Mucosa of gallbladder (tissue), 1 donor: ENCODE results near the gene MALT1. TPM values are rescaled to one million over a fixed set of nuclear protein-coding genes. Genes with fewer than 3 reads are reported as not detected.
A peak's percentile ranks its signal among the peaks of the same experiment; 100 is the strongest.
"Not testable (repeated sequence)": the region's sequence is repeated elsewhere in the genome, so short reads cannot be mapped to it uniquely, and the experiment has no call there.

Source experiments
- DNase-seq: peaks from one replicate; pipeline ENCODE4 v3.0.0-alpha.2; 2020; ENCODE audit warnings: low spot score
- total RNA-seq: library from RNA; stranded (reverse); gene quantifications from one replicate; pipeline ENCODE4 v1.2.1, GENCODE V29; 2021
- donor health status: DM: no; HTN: no; CAD: no.

The MALT1 gene
- total RNA-seq, 1 donor from 2014 or later, result 20.8 TPM

DNA sequence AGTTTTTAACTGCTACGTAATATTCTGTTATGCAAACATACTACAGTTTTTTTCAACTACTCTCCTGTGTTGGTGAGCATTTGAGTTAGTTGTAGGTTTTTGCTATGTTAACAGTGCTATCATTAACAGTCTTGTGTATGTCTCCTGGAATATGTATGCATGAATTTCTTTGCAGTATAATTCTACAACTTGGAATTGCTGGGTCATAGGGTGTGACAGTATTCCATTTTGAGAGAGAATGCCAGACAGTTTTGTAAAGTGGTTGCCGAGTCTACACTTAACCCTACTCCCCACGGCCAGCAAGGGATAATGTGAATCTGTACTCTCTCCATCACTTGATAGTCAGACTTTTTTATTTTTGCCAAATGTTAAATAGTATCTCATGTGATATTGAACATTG lies 67.1 kb downstream of the MALT1 start:
- no peak for DNase-seq

DNA sequence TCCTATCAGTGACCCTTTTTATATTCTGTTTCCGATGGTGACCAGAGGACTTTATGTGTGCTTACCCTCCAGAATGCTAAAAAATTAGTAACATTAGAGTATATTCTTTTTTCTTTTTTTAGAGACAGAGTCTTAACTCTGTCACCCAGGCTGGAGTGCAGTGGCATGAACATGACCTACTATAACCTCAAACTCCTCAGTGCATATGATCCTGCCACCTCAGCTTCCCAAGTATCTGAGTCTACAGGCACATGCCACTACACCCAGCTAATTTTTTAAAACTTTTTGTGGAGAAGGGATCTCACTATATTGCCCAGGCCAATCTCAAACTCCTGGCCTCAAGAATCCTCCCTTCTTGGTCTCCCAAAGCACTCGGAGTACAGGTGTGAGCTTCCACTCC lies 74.6 kb downstream of the MALT1 start:
- DNase-seq, result no peak

DNA sequence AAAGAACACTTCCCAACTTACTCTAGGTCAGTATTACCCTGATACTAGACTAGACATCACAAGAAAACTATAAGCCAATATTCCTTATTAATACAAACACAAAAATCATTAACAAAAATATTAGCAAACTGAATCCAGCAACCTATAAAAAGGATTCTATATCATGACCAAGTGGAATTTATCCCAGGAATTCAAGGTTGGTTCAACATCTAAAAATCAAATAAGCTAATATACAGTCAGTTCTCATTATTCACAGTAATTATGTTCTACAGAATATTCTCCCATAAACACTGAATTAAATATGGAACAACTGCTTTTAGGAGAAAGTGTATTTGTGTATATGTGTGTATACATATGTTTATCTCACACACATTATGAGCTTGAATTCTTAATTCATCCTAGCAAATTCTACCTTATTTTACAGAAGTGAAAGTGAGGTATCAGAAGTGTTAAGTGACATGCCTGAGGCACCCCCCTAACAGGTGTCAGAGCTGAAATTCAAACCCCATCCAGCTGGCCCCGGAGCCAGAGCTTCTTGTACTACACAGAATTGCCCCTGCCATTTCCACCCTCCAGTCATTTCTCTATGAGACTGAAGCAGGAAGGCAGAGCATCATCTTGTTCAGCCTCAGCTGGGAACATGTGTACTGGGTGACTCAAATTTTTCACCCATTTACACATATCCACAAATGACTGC lies 77.8 kb downstream of the MALT1 start:
- DNase-seq, result no peak

DNA sequence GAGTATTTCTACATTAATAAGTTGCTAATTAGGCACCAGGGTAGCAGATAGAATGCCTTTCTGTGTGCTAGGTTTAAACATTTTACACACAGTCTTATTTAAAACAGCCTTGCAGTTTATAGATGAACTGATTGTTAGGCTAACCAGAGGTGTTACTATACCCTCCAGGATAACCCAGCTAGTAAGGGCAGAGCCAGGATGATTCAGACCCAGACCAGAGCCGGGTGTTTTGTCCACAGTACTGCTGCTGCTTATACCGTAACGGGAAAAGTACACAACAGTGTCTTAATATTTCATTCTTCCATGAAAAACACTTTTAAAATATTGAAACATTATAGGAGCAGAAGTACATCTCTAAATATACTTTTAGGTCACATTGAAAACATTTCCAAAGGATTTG lies 82.7 kb downstream of the MALT1 start:
- DNase-seq, result no peak

DNA sequence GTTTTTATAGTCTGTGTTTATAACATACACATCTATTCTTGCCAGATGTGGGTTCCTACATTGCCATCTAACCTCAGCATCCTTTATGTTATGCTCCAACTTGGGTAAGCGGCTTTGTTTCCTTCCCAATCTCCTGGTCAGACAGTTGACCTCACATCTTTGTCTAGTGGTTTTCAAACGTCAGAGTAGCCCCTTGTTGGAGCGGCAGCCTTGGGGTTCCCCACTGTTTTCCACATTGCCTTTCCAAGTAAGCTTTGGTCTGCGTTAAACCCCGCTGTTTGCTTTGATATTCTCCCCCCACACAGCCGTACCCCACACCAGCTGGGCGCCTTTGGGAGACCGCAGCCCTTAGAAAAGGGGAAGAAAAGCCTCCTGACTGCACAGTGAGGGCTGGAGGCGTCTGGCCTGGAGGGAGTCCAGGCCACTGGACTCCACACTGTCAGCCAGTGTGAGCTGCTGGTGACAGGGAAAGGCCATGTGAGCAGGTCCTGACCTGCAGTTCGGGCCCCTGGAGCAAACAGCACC lies 83.3 kb downstream of the MALT1 start:
- DNase-seq, result peak; percentile 30

DNA sequence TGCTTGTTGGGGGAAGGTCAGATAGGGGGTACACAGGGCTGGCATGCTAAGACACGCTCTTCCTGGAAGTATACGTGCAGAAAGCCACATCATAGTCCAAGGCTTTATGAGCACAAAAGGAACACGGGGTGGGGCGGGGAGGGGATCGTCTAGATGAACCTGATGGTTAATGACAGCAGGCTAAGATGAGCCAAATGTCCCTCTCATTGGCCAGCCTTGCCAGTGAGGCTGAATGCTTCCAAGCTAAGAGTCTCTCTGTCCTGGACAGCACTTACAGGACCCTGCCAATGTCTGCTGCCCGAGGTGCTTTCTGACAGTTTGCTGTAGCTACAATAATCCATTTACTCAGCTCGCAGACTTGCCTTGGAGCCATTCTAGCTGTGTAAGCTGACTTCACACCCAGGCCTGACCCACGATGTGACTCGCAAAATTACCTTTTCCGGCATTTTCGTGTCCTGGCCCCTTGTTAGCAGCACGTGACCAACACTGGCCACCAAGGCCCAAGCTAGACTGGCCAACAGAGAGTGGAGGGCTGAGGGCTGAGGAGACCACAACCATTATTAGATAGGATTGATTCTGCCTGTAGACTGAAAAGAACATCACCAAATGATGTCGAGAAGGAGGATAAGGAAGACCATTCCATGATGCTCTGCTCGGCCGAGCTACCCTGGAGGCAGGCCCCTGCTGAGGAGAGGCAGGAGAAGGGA lies 84.2 kb downstream of the MALT1 start:
- no peak for DNase-seq

DNA sequence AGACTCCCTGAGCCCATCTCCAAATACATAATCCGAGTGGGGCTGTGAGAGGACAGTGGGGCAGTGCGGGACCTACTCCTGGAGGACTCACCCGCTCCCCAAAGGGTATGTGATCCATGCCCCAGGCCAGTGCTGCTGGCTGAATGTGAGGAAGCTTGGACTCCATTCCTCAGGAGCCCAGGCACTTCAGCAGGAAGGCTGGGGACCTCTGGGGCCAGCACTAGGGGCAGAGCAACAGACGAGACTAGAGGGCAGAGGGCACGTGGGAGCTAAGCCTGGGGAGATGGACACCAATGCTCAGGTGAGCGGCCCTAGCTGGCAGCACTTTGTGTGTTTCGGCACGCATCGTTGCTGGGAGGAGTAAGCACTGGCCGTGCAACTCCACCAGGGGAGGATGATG lies 84.9 kb downstream of the MALT1 start:
- DNase-seq, result no peak

DNA sequence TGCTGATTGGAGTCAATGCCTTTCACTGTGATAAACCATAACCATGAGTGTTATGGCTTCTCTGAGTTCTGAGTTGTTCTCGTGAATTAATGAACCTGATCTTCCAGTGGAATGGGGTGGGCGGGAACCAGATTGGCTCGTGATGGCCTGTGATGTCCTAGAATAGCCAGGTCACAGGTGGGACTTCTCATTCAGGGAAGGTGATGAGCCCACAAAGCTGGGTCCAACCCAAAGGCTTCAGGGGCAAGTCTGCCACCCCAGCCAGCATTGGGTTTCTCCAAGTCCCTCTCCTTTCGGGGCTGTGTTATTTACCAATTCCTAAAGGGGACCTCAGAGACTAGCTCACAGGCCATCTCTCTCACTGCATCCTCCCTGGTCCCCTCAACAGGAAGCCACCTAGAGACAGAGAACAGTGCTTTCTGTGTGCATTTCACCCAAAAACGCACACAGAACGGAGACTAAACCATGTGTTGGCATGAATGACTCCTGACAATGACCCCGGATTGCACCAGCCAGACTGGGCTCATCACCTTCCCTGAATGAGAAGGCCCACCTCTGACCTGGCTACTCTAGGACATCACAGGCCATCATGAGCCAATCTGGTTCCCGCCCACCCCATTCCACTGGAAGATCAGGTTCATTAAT lies 85.5 kb downstream of the MALT1 start:
- no peak for DNase-seq

DNA sequence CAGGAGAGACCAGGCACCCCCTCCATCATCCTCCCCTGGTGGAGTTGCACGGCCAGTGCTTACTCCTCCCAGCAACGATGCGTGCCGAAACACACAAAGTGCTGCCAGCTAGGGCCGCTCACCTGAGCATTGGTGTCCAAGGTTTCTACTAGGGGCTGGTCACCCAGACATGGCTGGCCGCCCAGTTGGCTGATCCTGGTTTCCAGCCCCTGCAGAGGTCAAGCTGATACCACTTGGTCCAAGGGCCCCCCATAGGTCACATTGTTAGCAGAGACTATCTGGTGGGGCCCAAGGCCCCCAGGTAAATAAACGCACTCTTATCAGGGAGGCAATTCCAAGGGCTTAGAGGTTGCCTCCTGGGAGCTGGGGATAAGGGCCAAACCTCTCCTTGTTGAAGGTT lies 86.1 kb downstream of the MALT1 start:
- DNase-seq, result not testable (repeated sequence)

DNA sequence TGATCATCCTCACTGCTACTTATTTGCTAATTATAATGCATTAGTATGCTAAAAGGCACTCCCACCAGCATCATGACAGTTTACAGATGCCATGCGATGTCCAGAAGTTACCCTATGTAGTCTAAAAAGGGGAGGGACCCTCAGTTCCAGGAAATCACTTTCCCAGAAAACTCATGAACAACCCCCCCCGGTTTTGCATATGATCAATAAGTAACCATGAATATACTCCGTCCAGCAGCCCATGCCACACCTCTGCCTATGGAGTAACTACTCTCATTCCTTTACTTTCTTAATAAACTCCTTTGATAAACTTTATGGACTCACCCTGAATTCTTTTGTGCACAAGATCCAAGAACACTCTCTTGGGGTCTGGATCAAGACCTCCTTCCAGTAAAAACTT lies 86.8 kb downstream of the MALT1 start:
- no peak for DNase-seq

DNA sequence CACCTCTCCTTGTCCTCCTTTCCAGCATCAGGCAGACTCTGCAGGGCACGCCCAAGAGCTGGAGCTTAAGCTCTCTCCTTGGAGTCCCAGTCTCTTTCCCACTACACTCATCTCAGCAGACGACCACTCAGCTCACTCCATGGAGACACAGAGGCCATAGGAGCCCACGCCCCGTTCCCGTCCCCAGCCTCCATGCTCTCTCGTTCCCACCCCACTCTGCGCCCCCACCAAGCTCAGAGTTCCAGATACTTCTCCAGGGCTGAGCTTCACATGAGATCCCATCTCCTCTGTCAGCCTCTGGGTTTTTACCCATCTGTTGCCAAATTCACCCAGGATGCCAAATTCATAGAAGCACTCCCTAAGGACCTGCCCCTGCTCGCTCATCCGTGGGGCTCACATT lies 87.3 kb downstream of the MALT1 start:
- DNase-seq, result no peak

DNA sequence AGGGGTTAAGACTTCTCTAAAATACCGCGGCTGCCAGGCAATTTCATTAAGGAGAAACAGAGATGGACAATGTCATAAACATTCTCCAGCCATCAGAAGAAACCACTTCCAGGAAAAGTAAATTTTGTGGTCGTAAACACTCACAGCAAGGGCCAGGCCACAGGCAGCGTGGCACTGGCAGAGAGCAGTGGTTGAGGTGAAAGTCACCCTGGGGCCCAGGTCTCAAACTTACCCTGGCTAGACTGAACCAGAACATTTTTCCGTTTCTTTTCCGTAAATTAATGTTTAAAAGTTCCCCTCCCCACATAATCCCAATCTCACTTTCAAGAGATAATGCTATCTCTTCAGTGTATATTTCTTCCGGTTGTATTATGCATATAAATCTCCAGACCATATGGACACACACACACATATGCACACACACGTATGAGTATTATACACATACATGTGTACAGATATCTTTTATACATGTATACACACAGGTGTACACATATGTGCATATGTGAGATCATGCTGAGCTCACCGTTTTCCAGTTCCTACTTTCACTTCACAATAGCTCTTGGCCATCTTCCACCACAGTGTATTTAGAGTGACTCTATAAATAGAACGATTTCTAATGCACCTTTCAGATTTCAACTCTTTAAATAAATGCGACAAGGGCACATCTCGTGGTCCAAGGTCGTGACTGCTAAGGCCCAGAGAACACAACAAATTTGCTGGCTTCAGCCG lies 90.1 kb downstream of the MALT1 start:
- no peak for DNase-seq

DNA sequence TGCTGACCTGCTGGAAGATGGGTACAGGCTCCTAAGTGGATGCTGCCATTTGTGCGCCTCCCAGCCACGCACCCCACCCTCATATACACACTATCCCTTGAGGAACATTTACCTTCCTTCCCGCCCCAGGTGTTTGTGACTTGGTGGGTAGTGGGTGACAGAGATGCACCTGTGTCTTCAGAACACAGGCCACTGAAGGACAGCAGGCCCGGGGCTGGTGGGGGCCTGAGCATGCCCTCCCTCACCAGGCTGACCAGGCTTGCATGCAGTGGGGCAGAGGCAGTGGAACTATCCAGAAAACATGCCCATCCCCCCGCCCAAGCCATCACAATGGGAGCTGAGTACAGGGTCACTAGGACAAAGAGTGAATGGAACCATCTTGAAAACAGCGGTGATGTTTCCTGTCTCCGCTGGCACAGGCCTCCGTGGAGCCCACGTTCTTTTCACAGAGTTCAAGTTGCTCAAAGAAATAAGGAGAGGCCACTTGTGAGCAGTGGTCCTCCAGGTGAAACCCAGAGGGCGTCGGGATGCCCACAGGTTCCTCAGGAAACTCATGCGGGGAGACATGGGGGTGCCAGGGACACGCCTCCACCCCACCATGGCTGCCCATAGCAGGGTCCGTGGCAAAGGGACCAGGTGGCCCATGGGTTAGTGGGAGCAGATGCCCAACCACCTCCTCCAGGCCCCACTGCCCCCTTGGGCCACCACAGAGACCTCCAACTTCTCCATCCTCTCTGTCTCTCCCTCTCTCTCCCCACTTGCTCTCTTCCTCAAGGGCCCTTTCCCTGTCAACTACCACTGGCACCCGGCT lies 90.9 kb downstream of the MALT1 start:
- no peak for DNase-seq

DNA sequence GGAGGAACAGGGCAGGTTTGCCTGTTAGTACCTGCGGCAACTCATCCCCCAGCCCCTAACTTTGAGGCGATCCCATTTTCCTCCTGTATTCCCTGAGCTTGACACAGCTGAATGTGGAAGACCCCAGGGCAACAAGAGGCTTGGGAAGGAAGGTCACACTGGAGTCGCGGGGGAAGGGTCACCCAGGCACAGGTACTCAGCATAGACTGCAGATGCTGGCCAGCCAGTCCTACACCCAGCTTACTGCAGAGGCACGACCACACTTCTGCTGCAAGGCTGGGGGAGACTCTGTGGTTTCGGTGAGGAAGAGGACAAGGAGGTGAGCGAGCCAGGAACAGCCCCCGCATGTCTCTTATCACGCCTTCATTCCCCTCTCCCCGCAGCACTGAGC lies 91.5 kb downstream of the MALT1 start:
- no peak for DNase-seq

DNA sequence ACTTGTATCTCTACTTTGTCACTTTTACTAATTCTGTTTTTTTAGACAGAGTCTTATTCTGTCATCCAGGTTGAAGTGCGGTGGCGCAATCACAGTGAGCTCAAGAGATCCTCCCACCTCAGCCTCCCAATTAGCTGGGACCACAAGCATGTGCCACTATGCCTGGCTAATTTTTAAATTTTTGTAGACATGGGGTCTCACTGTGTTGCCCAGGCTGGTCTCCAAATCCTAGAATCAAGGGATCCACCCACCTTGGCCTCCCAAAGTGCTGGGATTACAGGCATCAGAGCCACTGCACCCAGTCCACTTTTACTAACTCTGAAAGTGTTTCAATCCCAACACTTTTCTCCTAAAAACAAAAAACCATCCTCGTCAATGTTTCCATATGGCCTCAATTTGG lies 94.9 kb downstream of the MALT1 start:
- DNase-seq, result no peak

DNA sequence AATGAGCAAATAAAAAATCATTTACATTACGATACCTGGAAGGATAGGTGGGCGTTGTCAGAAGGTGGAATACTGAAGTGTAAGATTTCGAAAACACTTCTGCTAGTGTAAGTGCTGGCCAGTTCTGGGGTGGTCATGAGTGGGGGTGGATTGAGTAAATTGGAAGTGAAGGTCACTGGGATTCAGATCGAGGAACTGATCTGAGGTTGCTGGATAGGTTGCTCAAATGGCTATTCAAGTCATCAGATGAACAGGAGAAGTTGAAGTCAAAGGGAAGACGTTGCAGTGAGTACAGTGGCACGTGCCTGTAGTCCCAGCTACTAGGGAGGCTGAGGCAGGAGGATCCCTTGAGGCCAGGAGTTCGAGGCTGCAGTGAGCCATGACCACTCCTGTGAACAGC lies 95.7 kb downstream of the MALT1 start:
- no peak for DNase-seq

DNA sequence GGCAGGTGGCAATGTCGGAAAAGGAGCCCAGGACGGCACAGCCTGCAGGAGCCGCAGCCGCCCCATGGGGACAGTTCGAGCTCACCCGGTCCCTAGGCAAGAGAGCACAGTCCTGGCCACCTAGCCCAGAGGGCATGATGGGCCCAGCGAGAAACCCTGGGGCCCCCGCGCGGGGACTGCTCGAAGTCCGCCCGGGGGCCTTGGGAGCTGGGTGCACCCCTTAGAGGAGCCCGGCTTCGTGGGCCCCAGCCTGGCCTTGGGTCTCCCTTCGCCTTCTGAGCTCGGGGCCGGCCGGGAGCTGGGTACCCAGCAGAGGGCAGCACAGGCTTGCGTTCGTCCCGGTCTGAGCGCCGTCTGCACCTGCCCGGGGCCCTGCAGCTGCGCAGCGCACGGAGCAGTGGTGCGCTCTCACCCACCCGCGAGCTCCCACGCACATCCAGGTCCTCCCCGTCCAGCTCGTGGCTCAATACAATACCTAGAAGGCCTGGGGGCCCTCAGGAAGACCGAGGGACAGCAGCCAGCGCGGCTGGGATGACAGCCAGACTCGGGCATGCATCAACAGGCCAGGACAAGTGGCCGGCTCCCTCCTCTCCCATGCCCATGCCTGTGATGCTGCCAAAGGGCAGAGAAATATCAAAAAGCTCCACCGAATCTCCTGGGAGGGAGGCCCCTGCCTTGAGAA lies 97.2 kb downstream of the MALT1 start:
- peak; percentile 69 for DNase-seq

DNA sequence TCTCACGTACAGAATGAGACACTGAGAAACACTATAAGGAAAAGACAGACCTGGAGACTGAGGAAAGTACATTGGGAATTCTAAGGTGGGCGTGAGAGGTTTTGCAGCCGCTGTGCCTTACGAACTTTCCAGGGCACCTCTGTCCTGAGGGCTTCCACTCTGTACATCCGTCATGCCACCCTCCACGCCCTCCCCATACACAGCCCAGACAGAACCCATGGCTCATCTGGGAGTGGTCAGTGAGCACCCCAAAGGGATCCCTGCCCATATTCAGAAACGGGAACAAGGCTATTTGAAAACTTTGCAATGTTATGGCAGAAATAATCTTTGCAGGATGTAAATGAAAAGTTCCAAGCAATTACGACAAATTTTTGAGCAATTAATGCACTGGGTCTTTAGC lies 98.1 kb downstream of the MALT1 start:
- no peak for DNase-seq

DNA sequence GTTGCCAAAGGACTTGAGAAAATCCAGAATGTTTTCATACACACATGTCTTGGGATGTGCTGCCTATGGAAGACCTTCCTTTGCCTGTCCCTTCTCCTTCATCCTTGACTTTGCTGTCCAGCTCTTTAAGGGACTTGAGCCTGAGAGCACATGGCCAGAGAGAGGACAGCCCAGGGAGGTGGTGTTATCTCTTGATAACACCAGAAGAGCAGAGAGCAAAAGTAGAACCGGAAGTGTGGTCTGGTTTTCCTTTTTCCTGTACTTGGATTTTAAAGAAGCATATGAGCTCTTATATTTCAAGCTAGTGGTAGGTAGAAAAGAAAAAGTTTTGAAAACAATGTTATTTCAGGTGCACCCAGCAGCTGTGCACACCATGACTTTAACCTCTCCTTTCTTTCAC lies 99.3 kb downstream of the MALT1 start:
- DNase-seq, result no peak

DNA sequence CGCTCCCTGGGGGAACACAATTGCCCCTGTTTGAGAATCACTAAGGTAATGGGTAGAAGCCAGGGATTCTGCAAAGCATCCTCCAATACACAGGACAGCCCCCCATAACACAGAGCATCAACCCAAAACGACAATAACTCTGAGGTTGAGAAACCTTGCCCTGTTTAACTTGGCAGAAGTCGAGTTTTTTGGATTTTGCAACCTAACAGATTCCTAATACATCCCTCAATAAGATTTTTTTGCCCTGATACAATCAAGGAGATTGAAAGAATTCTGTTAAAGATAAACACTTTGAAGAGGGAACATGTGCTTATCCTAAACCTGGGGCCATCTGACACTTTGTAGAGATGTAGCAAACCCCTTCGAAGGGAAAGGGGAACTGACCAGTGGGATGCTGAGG lies 100.9 kb downstream of the MALT1 start:
- DNase-seq, result no peak

DNA sequence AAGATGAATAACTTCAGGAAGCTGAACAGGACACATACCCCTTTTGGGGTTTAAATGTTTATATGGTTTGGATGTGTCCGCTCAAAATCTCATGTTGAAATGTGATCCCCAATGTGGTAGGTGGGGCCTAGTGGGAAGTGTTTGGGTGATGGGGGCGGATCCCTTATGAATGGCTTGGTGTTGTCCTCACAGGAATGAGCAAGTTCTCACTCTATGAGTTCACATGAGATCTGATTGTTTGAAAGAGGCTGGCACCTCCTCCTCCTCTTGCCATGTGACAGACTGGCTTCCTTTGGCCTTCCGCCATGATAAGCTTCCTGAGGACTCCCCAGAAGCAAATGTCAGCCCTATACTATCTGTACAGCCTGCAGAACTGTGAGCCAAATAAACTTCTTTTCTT lies 104.8 kb downstream of the MALT1 start:
- no peak for DNase-seq
